HG03159 (cell line): ENCODE measurements around the gene THSD8.
A peak's percentile ranks its signal among the peaks of the same experiment; 100 is the strongest.
"Not testable (repeated sequence)": the region's sequence is repeated elsewhere in the genome, so short reads cannot be mapped to it uniquely, and the experiment has no call there.

Source experiments
- ATAC-seq: cut with Tn5 transposase; IDR thresholded peaks from one replicate; pipeline ENCODE4 v1.9.1; 2021; ENCODE audit warnings: mild to moderate bottlenecking, moderate library complexity; ENCODE audit not compliant: unreplicated experiment

The THSD8 gene

GRCh38 chr19:12792051-12792852 lies 9.6 kb upstream of the THSD8 start:
- ATAC-seq, result no peak

- ATAC-seq, result no peak
These were observed 9.0 kb upstream of the THSD8 start for GRCh38 chr19:12792853-12793289.

GRCh38 chr19:12793290-12794195 lies 8.3 kb upstream of the THSD8 start:
- ATAC-seq, result peak; percentile 29

GRCh38 chr19:12794196-12794941 lies 7.5 kb upstream of the THSD8 start:
- no peak for ATAC-seq

GRCh38 chr19:12794971-12795381 lies 6.9 kb upstream of the THSD8 start:
- ATAC-seq, result no peak

GRCh38 chr19:12796146-12797071 lies 5.5 kb upstream of the THSD8 start:
- no peak for ATAC-seq

GRCh38 chr19:12797141-12797587 lies 4.7 kb upstream of the THSD8 start:
- no peak for ATAC-seq

- not testable (repeated sequence) for ATAC-seq
These were observed 4.3 kb upstream of the THSD8 start for GRCh38 chr19:12797607-12798006.

GRCh38 chr19:12799742-12800465 lies 2.0 kb upstream of the THSD8 start:
- no peak for ATAC-seq

- no peak for ATAC-seq
These were observed 1.5 kb upstream of the THSD8 start for GRCh38 chr19:12800466-12800770.

GRCh38 chr19:12800923-12801465 lies 875 bp upstream of the THSD8 start:
- no peak for ATAC-seq

GRCh38 chr19:12802267-12803106 lies 618 bp downstream of the THSD8 start:
- ATAC-seq, result no peak

- no peak for ATAC-seq
These were observed 2.2 kb downstream of the THSD8 start for GRCh38 chr19:12804051-12804450.

GRCh38 chr19:12806242-12807081 lies 4.6 kb downstream of the THSD8 start, which contains the start of gene RNASEH2A:
RNASEH2A (plus strand) TSS chr19:12806584; CDS start chr19:12806674, 90 bp downstream.
- ATAC-seq, result peak; percentile 75

GRCh38 chr19:12815088-12815487 lies 13.2 kb downstream of the THSD8 start:
- ATAC-seq, result no peak

- ATAC-seq, result not testable (repeated sequence)
These were observed 15.3 kb downstream of the THSD8 start for GRCh38 chr19:12817188-12817587.

- not testable (repeated sequence) for ATAC-seq
These were observed 15.9 kb downstream of the THSD8 start for GRCh38 chr19:12817810-12818209.
